Thyroid gland (tissue), 4 donors: ENCODE measurements around the gene SLC23A2. TPM values are rescaled to one million over a fixed set of nuclear protein-coding genes. Genes with fewer than 3 reads are reported as not detected.

Experiments
- DNase-seq, 2 donors: peaks; one replicate each; pipeline ENCODE4 v3.0.0-alpha.2; 2019
- H3K27ac ChIP-seq, 3 donors: fragments of 200-600 bp; sonication (generic); 1 replicate in 2 of 3; 2 replicates in 1 of 3; pipeline ENCODE4 v1.5.1; 2016 to 2019; ENCODE audit warnings: mild to moderate bottlenecking in 1 of 3, moderate library complexity in 1 of 3
- H3K27me3 ChIP-seq: fragments of 200-600 bp; sonication (generic); one replicate; pipeline ENCODE4 v1.5.1; 2019
- H3K36me3 ChIP-seq, 2 donors: fragments of 200-600 bp; sonication (generic); one replicate each; pipeline ENCODE4 v1.5.1; 2016 to 2019
- H3K4me1 ChIP-seq, 2 donors: fragments of 200-600 bp; sonication (generic); one replicate each; pipeline ENCODE4 v1.5.1; 2017 to 2019
- H3K4me3 ChIP-seq, 3 donors: fragments of 200-600 bp; sonication (generic); replicated peaks in 1 of 3; 1 replicate in 2 of 3; 2 replicates in 1 of 3; pipeline ENCODE4 v1.5.1; 2016; ENCODE audit warnings: mild to moderate bottlenecking in 1 of 3
- H3K9me3 ChIP-seq: fragments of 200-600 bp; sonication (generic); one replicate; pipeline ENCODE4 v1.5.1; 2017
- POLR2A ChIP-seq, 2 donors: fragments of 450-650 bp; IDR thresholded peaks; one replicate each; pipeline ENCODE4 v1.6.1; 2017; ENCODE audit warnings: antibody characterized with exemption in 2 of 2, mild to moderate bottlenecking in 2 of 2, moderate library complexity in 1 of 2
- WGBS, 2 donors: methylation state at CpG; one replicate each; pipeline ENCODE4 v1.1.5; 2017; 5-methylcytosine and 5-hydroxymethylcytosine counted together
- intact Hi-C: fragments of 100-400 bp; cut with DNase I; formaldehyde crosslinking; loops from one replicate; pipeline ENCODE4 v1.15.1; 2023
- total RNA-seq, 4 donors: library from RNA; depleted of rRNA; stranded (reverse); fragments of >200 nt; gene quantifications; one replicate each; pipeline ENCODE4 v1.2.3, GENCODE V29; 2016
- TF ChIP-seq, protein P1 (sequence below), 6 experiments: fragments of 200-600 bp in 3 of 6; fragments of 450-650 bp in 3 of 6; sonication (generic) in 3 of 6; IDR thresholded peaks; one replicate each; pipeline ENCODE4 v1.5.1; 2016 to 2019; ENCODE audit warnings: antibody characterized with exemption in 6 of 6, mild to moderate bottlenecking in 2 of 6, inconsistent platforms in 1 of 6, moderate library complexity in 1 of 6

SLC23A2 gene
- total RNA-seq, 4 donors from 2014 or later: 36.3 to 67.1 (median 53.7) TPM

DNA sequence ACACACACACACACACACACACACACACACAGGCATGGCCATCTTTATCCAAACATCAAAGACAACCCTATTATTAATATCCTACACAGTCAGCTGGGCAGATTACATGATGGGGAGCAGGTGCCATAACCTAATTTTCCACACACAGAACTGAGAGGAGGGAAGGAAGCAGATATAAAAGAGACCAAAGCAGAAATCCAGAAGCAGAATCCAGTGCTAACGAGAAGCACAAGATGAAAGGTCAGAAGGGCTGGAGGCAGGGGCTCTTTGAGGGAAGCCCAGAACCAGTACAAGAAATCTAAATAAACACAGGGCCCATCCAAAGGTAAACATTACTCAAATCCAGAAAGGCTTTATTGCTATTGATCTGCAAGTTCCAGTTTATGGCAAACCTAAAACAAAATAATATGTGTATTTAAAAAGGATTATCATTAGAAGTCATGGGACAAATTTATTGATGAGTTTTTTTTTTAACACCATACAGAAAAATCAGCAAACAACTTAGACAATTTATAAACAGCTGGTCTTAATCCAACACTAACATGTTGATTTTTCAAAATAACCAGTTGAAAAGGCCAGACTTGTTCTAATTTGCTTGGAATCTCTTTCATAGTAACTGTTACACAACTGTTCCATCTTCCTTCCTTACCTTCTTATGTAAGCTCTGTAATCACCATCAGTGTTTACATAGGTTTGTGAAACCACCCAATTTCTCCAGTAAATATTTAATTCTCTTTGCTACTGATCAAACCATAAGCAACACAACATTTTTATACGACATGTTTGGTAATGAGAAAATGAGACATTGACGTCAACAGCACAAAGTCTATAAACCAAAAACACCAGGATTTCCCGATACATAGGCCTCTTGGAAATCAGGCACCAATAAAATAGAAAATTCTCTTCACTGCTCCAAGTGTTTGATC lies 34.2 kb downstream of the SLC23A2 start:
- 70 to 96% methylated on average over 4 of the region's 4 CpGs for whole genome bisulfite sequencing, 2 donors
- intact Hi-C loops: no loop called here
- peak overlapping the region in 1 of 3 donors; percentile 14 for H3K27ac ChIP-seq

DNA sequence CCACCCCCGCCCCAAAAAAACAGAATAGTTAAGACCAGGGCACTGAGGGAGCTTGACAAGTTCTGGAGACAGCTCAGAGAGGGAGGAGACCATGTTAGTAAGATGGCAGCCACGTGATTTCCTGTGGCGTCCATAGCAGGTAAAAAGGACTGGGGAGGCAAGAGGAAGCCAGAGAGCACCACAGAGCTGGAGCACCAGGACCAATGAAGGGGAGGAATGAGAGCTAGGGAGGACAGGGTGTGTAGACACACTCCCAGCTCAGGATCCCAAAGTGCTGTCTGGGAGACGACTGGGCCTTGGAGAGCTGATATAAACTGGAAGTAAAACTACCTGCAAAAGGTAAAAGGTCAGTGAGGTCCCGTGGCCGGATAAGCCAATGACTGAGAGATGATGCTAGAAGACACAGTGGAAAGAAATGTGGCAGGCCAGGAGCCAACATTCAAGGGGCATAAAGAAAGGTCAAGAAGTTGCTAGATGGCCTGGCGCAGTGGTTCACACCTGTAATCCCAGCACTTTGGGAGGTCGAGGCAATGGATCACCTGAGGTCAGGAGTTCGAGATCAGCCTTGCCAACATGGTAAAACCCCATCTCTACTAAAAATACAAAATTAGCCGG lies 39.0 kb downstream of the SLC23A2 start:
- H3K9me3 ChIP-seq: no peaks in the 10 kb centered on the region
- H3K4me1 ChIP-seq: peaks cover 8 to 31% of the 10 kb centered on the region in 2 donors
- DNase-seq: no peak
- H3K27ac ChIP-seq: peak overlapping the region in 1 of 3 donors; percentile 41
- no peak for TF ChIP-seq POLR2A (IDR thresholded peaks at IDR 0.05)
- TF ChIP-seq, protein P1, sequence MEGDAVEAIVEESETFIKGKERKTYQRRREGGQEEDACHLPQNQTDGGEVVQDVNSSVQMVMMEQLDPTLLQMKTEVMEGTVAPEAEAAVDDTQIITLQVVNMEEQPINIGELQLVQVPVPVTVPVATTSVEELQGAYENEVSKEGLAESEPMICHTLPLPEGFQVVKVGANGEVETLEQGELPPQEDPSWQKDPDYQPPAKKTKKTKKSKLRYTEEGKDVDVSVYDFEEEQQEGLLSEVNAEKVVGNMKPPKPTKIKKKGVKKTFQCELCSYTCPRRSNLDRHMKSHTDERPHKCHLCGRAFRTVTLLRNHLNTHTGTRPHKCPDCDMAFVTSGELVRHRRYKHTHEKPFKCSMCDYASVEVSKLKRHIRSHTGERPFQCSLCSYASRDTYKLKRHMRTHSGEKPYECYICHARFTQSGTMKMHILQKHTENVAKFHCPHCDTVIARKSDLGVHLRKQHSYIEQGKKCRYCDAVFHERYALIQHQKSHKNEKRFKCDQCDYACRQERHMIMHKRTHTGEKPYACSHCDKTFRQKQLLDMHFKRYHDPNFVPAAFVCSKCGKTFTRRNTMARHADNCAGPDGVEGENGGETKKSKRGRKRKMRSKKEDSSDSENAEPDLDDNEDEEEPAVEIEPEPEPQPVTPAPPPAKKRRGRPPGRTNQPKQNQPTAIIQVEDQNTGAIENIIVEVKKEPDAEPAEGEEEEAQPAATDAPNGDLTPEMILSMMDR (IDR thresholded peaks at IDR 0.05): no peak
- WGBS, 2 donors: 70 to 88% methylated on average over 10 of the region's 10 CpGs
- H3K4me3 ChIP-seq: no peak overlapping the region
- intact Hi-C loops: no loop called here
- H3K27me3 ChIP-seq: no peaks in the 10 kb centered on the region
- H3K36me3 ChIP-seq: no peaks in the 10 kb centered on the region

More for the DNA sequence above, 34.2 kb downstream of the SLC23A2 start:
- TF ChIP-seq, protein P1 (IDR thresholded peaks at IDR 0.05): no peak
- no peak for TF ChIP-seq POLR2A (IDR thresholded peaks at IDR 0.05)
- no peak overlapping the region for H3K4me3 ChIP-seq
- no peaks in the 10 kb centered on the region for H3K36me3 ChIP-seq
- H3K4me1 ChIP-seq: peaks cover 7 to 14% of the 10 kb centered on the region in 2 donors
- H3K27me3 ChIP-seq: no peaks in the 10 kb centered on the region
- no peaks in the 10 kb centered on the region for H3K9me3 ChIP-seq
- no peak for DNase-seq

DNA sequence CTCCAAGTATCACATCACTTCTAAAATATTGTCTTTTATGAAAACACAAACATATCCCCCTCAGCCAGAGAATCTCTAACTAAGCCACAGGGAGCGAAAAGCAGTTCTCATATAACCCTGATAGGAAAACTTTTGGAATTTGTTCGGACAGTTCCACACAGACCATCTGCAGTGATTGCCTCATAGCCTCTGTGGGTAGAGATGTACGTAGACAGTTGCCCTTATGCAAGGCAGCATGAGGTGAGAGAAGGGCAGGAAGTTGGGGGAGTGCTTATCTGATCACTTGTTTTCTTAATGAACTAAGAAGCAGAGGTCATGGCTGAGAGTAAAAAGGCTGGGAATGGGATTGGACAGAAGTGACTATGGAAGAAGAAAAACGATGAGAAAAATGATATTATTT lies 39.6 kb downstream of the SLC23A2 start:
- no peak for DNase-seq
- intact Hi-C loops: no loop called here
- 63 to 79% methylated on average over 4 of the region's 4 CpGs for WGBS, 2 donors
- Histone ChIP-seq H3K9me3 (no peaks in the 10 kb centered on the region), H3K27ac (peak overlapping the region in 1 of 3 donors; percentile 8), H3K36me3 (no peaks in the 10 kb centered on the region), H3K4me1 (peaks cover 5 to 25% of the 10 kb centered on the region in 2 donors), H3K27me3 (no peaks in the 10 kb centered on the region), H3K4me3 (no peak overlapping the region)
- no peak for TF ChIP-seq POLR2A (IDR thresholded peaks at IDR 0.05)
- TF ChIP-seq, protein P1 (IDR thresholded peaks at IDR 0.05): no peak

DNA sequence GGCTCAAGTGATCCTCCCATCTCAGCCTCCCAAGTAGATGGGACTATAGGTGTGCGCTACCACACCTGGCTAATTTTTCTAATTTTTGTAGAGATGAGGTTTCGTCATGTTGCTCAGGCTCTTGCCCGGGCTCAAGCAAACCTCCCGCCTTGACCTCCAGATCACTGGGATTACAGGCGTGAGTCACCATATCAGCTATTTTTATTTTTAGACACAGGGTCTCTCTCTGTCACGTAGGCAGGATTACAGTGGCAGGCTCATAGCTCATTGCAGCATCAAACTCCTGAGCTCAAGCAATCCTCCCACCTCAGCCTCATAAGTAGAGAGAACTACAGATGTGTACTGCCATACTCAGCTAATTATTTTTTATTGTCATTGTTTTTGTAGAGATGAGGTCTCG lies 41.7 kb downstream of the SLC23A2 start:
- H3K4me1 ChIP-seq: peaks cover 4 to 25% of the 10 kb centered on the region in 2 donors
- no peak overlapping the region for H3K4me3 ChIP-seq
- no peak for DNase-seq
- H3K36me3 ChIP-seq: no peaks in the 10 kb centered on the region
- no peak for TF ChIP-seq POLR2A (IDR thresholded peaks at IDR 0.05)
- TF ChIP-seq, protein P1 (IDR thresholded peaks at IDR 0.05): no peak
- no peaks in the 10 kb centered on the region for H3K9me3 ChIP-seq
- no peak overlapping the region for H3K27ac ChIP-seq
- intact Hi-C loops: no loop called here
- 94 to 97% methylated on average over 7 of the region's 7 CpGs for WGBS, 2 donors
- H3K27me3 ChIP-seq: no peaks in the 10 kb centered on the region

DNA sequence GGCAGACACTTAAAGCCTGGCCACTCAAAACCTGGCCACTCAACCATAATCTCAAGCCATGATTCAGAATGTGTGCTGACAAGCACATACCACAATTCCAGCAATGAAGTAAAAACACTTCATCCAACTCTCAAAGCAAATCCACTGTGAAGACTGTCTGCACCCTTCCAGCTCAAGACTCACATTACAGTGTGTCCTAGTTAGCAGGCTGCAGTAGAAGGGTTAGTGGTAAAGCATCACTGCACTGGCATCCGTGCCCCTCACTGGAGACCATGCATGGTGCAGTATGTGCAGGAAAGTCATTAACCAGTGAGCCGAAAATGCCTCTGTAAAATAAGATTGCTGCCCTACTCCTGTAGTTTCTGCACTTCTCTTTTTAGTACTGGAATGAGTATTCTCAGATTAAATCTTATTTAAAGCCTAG lies 43.4 kb downstream of the SLC23A2 start:
- H3K4me3 ChIP-seq: no peak overlapping the region
- H3K36me3 ChIP-seq: no peaks in the 10 kb centered on the region
- TF ChIP-seq POLR2A (IDR thresholded peaks at IDR 0.05): peak in 1 of 2 donors; percentile 9
- TF ChIP-seq, protein P1 (IDR thresholded peaks at IDR 0.05): no peak
- H3K27ac ChIP-seq: peak overlapping the region in 2 of 3 donors; percentile 22 to 47
- H3K27me3 ChIP-seq: no peaks in the 10 kb centered on the region
- DNase-seq: peak; percentile 88
- H3K9me3 ChIP-seq: no peaks in the 10 kb centered on the region
- 18 to 48% methylated on average over 2 of the region's 2 CpGs for WGBS, 2 donors
- peaks cover 4 to 25% of the 10 kb centered on the region in 2 donors for H3K4me1 ChIP-seq
- intact Hi-C loops: no loop called here
